HAP-1 (cell line): ENCODE measurements around the gene MAPKAPK5.

Source experiments
- DNase-seq, 2 experiments: peaks; one replicate each; pipeline ENCODE4 v3.0.0-alpha.2; 2016 to 2020; ENCODE audit warnings: low spot score in 2 of 2
- H3K27me3 ChIP-seq: fragments of 250-450 bp; sonication (Bioruptor Pico); 2 replicates; pipeline ENCODE4 v1.5.1; 2020; ENCODE audit warnings: low read depth, mild to moderate bottlenecking, moderate library complexity
- H3K36me3 ChIP-seq: fragments of 250-450 bp; sonication (Bioruptor Pico); replicated peaks from 2 replicates; pipeline ENCODE4 v1.5.1; 2020; ENCODE audit warnings: mild to moderate bottlenecking
- H3K4me1 ChIP-seq: fragments of 250-450 bp; sonication (Bioruptor Pico); 2 replicates; pipeline ENCODE4 v1.5.1; 2020; ENCODE audit warnings: mild to moderate bottlenecking
- H3K4me3 ChIP-seq: fragments of 250-450 bp; sonication (Bioruptor Pico); 2 replicates; pipeline ENCODE4 v1.5.1; 2020; ENCODE audit warnings: mild to moderate bottlenecking, moderate library complexity
- H3K9me3 ChIP-seq: fragments of 250-450 bp; sonication (Bioruptor Pico); 2 replicates; pipeline ENCODE4 v1.5.1; 2020; ENCODE audit warnings: mild to moderate bottlenecking, moderate library complexity
- in situ Hi-C: fragments of 300-500 bp; cut with MboI; formaldehyde crosslinking; loops from 3 replicates; pipeline ENCODE4 v1.14.3; 2020; ENCODE audit warnings: low sequenced_read_pairs, inconsistent platforms, mixed read lengths

Gene MAPKAPK5

DNA sequence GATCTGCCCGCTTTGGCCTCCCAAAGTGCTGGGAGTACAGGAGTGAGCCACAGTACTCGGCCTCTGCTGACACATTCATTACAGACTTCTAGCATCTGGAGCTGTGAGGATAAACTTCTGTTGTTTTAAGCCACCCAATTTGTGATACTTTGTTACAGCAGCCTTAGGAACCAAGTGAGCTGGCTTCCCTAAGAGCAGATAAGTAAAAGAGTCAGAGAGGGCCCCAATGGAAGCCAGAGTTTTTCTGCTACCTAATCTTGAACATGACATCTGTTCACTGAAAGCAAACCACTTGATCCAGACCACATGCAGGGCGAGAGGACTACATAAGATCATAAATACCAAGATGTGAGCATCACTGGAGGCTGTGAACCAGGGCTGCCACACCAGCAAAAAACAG, 3.7 kb upstream of the MAPKAPK5 start:
- in situ Hi-C loops = no loop called here
- Histone ChIP-seq H3K9me3 (no peaks in the 10 kb centered on the region), H3K36me3 (peaks cover 23% of the 10 kb centered on the region), H3K27me3 (no peaks in the 10 kb centered on the region), H3K4me3 (no peak overlapping the region), H3K4me1 (peaks cover 7% of the 10 kb centered on the region)
- DNase-seq = no peak

DNA sequence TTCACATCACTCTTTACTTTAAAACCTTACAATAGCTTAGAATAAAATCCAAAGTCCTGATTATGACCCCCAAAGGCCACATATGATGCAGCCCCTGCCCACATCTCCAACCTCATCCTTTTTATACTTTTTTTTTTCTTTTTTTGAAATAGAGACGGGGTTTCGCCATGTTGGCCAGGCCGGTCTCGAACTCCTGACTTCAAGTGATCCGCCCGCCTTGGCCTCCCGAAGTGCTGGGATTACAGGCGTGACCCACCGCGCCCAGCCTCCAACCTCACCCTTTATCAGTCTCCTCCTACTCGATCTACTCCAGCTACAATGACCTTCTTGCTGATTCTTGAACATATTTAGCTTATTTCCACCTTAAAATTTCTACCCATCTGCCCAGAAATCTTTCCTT, 1.2 kb upstream of the MAPKAPK5 start:
- Histone ChIP-seq H3K27me3 (no peaks in the 10 kb centered on the region), H3K4me1 (peaks cover 4% of the 10 kb centered on the region), H3K9me3 (no peaks in the 10 kb centered on the region), H3K36me3 (peaks cover 37% of the 10 kb centered on the region), H3K4me3 (peak overlapping the region; percentile 56)
- no peak for DNase-seq
- in situ Hi-C loops = no loop called here

DNA sequence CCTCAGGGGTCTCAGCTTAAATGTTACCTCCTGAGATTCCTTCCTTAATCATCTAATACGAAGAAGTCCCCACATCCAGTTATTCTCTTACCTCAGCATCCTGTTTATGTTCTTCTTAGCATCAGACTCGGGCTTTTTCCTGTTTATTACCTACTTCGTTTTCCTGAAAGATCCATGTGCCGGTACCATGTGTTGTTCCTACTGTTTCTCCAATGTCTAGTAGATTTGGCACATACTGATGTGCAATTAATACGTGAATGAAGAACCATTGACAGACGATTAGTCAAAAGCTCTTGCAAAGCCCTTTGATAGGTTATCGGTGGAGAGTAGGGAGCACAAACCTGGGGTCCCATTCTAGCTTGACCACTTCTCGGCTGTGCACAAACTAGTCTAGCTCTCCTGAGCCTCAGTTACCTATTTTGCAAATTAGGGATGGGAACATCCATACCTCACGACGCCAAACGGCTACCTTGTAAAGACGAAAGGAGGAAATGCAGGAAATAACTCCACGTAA, 735 bp upstream of the MAPKAPK5 start:
- peak overlapping the region; percentile 56 for H3K4me3 ChIP-seq

DNA sequence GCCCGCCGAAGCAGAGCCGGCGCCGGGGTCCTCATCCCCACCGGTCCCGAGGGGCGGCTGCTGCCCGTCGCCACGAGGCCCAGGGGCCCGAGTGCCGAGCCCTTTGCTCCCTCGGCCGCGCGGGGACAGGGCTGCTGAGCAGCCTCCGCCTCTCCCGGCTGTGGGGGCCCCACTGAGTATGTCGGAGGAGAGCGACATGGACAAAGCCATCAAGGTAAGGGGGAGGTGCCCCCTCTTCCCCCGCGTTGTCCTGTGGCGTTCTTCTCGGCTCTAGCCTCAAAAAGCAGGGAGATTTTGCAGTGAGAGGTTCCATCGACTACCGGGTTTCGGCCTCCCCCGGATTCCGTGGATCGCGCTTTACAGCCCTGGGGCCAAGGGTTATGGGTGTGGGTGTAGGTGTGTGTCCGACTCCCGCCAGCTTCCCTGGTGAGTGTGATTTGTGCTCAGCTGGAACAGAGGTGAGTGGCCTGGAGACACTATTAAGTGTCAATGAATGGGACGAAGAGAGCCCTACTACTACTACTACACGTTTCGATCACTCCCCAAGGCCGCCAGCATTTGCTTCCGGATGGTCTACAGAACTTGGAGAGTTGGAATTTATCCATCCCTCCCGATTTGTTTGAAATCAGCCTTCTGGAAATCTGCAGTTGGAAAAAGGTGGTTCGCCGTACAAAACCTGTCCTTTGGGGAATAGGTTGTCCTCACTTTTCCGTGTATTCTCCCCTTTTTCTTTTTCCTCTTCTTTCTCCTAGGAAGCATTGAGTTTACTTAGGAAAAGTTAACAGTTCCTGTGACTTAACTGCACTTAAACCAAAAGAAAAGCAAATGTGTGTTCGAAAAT, 748 bp downstream of the MAPKAPK5 start:
- in situ Hi-C loops = no loop called here
- H3K9me3 ChIP-seq = no peaks in the 10 kb centered on the region
- H3K36me3 ChIP-seq = peaks cover 40% of the 10 kb centered on the region
- H3K27me3 ChIP-seq = no peaks in the 10 kb centered on the region
- peak overlapping the region; percentile 56 for H3K4me3 ChIP-seq
- H3K4me1 ChIP-seq = peaks cover 4% of the 10 kb centered on the region
- peak in 1 of 2 experiments; percentile 36 for DNase-seq

More for the DNA sequence above, 735 bp upstream of the MAPKAPK5 start:
- no peaks in the 10 kb centered on the region for H3K27me3 ChIP-seq
- no peaks in the 10 kb centered on the region for H3K9me3 ChIP-seq
- in situ Hi-C loops = no loop called here
- H3K4me1 ChIP-seq = peaks cover 4% of the 10 kb centered on the region
- H3K36me3 ChIP-seq = peaks cover 37% of the 10 kb centered on the region
- DNase-seq = no peak

DNA sequence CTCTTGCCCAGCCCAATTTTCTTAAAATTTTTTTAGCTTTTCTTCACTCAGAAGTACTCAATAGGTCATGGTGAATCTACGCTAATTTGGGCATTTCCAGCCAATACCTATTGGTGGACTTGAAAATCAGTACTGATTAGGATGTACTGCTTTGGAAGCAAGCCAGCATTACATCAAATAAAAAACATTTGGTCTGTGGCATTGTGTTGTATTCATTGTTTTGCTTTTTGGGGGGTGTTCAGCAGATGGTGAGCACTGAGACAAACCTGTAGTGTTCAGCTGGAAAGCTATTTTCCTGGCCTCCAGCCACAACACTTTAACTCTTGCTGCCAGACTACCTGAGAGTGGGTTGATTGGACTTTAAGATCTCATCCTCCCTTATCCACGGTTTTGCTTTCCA, 4.0 kb downstream of the MAPKAPK5 start:
- H3K9me3 ChIP-seq = 0 out of 2 replicates have a peak, but pooled peaks cover 5% of the 10 kb centered on the region
- in situ Hi-C loops = no loop called here
- peaks cover 43% of the 10 kb centered on the region for H3K36me3 ChIP-seq
- no peak overlapping the region for H3K4me3 ChIP-seq
- H3K4me1 ChIP-seq = peaks cover 10% of the 10 kb centered on the region
- DNase-seq = no peak
- H3K27me3 ChIP-seq = no peaks in the 10 kb centered on the region

DNA sequence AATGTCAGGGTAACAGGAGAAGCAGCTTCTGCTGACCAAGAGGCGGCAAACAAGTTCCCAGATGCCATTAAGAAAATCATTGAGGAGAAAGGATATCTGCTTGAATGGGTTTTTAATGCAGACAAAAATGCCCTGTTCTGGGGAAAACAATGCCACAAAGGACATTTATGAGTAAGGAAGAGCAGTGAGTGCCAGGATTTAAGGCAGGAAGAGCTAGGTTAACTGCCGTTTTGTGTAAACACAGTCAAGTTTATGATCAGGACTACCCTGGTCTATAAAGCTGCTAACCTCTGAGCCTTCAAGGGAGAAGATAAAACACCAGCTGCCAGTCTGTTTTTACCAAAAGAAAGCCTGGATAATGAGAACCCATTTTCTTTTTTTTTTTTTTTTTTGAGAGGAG, 8.5 kb downstream of the MAPKAPK5 start:
- DNase-seq = no peak
- Histone ChIP-seq H3K4me1 (peaks cover 12% of the 10 kb centered on the region), H3K36me3 (peaks cover 20% of the 10 kb centered on the region), H3K4me3 (no peak overlapping the region), H3K27me3 (no peaks in the 10 kb centered on the region), H3K9me3 (peaks cover 5% of the 10 kb centered on the region; the same call in 1 of the 2 replicates)
- in situ Hi-C loops = no loop called here

DNA sequence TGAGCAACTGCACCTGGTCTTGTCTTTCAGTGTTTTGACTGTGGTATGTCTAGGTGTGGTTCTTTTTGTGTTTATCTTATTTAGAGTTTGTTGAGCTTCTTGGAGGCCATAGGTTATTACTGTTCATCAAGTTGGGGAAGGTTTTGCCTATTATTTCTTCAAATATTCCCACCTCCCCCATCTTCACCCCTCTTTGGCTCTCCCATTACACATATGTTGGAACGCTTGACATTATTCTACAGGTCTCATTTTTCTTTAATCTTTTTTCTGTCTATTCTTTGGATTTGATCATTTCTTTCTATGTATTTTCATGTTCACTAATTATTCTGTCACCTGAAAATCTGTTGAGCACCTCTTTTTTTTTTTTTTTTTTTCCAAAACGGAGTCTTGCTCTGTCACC, 16.2 kb downstream of the MAPKAPK5 start:
- no peak overlapping the region for H3K4me3 ChIP-seq
- no peaks in the 10 kb centered on the region for H3K4me1 ChIP-seq
- in situ Hi-C loops = no loop called here
- no peaks in the 10 kb centered on the region for H3K36me3 ChIP-seq
- no peaks in the 10 kb centered on the region for H3K27me3 ChIP-seq
- no peaks in the 10 kb centered on the region; the same call in 1 of the 2 replicates for H3K9me3 ChIP-seq
- DNase-seq = no peak

DNA sequence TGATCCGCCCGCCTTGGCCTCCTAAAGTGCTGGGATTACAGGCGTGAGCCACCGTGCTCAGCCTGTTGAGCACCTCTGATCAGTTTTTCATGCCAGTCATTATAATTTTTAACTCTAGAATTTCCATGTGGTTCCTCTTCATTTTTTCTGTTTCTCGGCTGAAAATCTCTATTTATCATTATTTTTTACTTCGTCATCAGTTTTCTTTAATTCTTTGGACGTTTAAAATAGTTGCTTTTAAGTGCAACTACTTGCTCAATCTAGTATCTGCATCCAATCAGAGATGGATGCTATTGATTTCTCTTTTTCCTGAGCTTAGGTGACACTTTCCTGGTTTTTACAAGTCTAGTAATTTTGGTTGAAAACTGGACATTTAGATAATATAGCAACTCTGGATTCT, 16.8 kb downstream of the MAPKAPK5 start:
- in situ Hi-C loops = no loop called here
- Histone ChIP-seq H3K4me1 (no peaks in the 10 kb centered on the region), H3K4me3 (no peak overlapping the region), H3K36me3 (no peaks in the 10 kb centered on the region), H3K9me3 (no peaks in the 10 kb centered on the region; the same call in 1 of the 2 replicates), H3K27me3 (no peaks in the 10 kb centered on the region)
- DNase-seq = no peak

DNA sequence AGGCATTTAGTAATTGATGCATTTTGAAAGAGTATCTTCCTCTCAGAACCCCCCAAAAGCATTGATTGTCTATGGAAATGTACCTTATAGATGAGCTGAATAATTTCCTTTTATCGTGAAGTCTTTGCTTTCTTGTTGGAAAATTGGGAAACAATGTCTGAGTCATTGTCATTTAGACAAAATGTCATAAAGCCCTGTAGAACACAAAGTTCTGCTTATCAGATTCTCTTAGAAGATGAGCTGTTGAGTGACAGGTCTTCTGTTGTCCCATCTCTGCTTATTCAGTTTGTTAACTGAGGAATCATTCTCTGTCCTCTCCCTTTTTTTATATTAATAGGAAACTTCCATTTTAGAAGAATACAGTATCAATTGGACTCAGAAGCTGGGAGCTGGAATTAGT, 22.9 kb downstream of the MAPKAPK5 start:
- Histone ChIP-seq H3K9me3 (no peaks in the 10 kb centered on the region), H3K4me3 (no peak overlapping the region), H3K27me3 (no peaks in the 10 kb centered on the region), H3K4me1 (peaks cover 27% of the 10 kb centered on the region), H3K36me3 (peaks cover 47% of the 10 kb centered on the region)
- no peak for DNase-seq
- in situ Hi-C loops = no loop called here

DNA sequence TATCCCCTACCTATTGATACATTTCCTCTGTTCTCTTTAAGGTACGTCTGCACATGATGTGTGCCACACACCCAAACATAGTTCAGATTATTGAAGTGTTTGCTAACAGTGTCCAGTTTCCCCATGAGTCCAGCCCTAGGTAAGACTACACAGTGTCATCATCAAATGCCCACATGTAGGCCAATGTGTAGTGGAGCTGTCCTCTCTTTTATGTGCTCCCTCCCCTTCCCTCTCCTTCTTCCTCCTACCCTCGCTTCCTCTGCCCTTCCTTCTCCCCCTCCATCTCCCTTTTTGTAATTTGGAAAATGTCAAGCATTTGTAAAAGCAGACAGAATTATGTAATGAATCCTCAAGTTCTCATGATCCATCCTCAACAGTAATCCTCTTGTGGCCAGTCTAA, 25.5 kb downstream of the MAPKAPK5 start:
- H3K9me3 ChIP-seq = no peaks in the 10 kb centered on the region
- peaks cover 73% of the 10 kb centered on the region for H3K36me3 ChIP-seq
- no peak overlapping the region for H3K4me3 ChIP-seq
- DNase-seq = no peak
- no peaks in the 10 kb centered on the region for H3K27me3 ChIP-seq
- in situ Hi-C loops = no loop called here
- H3K4me1 ChIP-seq = peaks cover 27% of the 10 kb centered on the region

DNA sequence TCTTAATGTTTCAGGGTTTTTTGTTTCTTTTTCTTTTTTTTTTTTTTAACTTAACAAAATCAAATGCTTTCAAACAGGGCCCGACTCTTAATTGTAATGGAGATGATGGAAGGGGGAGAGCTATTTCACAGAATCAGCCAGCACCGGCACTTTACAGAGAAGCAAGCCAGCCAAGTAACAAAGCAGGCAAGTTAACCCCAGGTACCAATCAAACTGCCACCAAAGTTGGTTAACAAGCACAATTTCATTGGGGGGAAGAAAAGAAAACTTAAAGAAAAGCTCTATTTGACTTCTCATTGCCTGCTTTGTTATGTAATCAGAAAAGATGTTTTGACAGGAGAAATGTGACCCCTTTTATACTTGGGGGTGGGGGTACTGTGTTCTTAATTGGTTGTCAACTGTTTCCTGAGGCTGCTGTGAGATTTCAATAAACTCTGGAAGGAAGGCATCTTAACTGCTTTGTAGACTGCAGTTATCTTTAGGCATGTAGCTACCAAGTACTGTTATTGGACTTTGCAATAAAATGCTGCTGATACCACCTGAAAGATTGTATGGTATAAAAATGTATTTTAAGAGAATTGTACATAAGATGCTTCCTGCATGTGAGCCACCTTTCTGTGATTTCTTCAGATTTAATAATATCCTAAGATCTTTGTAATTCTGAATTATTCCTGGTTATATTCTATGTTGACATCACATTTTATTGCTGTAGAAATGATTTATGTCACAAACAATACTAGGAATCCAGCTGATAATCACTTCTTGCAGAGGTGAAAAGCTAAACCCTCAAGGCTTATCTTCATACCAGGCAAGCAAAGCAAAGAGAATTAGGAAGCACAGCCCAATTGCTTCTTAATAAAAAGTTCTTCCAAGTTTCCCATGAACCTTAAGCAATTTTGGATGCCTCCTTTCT, 26.9 kb downstream of the MAPKAPK5 start:
- H3K4me1 ChIP-seq = peaks cover 27% of the 10 kb centered on the region
- H3K36me3 ChIP-seq = peaks cover 85% of the 10 kb centered on the region
- H3K9me3 ChIP-seq = no peaks in the 10 kb centered on the region
- in situ Hi-C loops = no loop called here
- H3K4me3 ChIP-seq = no peak overlapping the region
- DNase-seq = peak; percentile 47 to 65
- no peaks in the 10 kb centered on the region for H3K27me3 ChIP-seq

DNA sequence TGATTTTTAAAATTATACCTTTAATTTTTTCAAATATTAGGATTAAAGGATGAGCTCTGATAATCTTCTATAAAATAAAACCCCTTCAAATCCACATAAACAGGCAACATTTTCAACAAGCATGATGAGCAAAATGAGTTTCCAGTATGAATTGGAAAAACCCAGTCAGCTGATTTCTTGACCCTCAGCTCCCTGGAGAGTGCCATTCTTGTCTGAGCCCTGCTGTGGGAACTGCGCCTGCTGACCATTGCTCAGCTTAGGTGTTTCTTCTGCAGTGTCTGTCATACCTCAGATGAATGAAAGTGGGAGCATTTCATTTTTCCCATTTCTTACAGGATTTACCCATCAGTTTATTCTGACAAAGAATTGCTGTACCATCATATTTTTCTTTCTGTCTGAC, 27.6 kb downstream of the MAPKAPK5 start:
- peaks cover 85% of the 10 kb centered on the region for H3K36me3 ChIP-seq
- in situ Hi-C loops = no loop called here
- H3K4me1 ChIP-seq = peaks cover 27% of the 10 kb centered on the region
- H3K9me3 ChIP-seq = no peaks in the 10 kb centered on the region
- DNase-seq = no peak
- H3K27me3 ChIP-seq = no peaks in the 10 kb centered on the region
- H3K4me3 ChIP-seq = no peak overlapping the region

DNA sequence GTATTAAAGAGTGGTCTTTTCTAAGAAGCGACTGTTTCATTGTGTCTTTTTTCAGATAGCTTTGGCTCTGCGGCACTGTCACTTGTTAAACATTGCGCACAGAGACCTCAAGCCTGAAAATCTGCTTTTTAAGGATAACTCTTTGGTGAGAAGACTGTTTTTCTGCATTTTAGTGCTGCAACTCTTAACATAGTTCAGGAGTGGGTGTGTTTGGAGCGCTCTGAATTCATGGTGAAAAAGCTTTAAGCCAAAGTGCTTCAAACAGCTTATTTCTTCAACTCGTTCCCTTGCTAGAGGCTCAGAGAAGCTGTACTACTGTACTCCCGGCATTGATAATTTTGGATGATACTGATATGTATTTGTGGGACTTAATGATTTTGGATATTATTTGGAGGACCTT, 28.2 kb downstream of the MAPKAPK5 start:
- in situ Hi-C loops = no loop called here
- DNase-seq = no peak
- Histone ChIP-seq H3K9me3 (no peaks in the 10 kb centered on the region), H3K27me3 (no peaks in the 10 kb centered on the region), H3K4me3 (no peak overlapping the region), H3K4me1 (peaks cover 27% of the 10 kb centered on the region), H3K36me3 (peaks cover 79% of the 10 kb centered on the region)

DNA sequence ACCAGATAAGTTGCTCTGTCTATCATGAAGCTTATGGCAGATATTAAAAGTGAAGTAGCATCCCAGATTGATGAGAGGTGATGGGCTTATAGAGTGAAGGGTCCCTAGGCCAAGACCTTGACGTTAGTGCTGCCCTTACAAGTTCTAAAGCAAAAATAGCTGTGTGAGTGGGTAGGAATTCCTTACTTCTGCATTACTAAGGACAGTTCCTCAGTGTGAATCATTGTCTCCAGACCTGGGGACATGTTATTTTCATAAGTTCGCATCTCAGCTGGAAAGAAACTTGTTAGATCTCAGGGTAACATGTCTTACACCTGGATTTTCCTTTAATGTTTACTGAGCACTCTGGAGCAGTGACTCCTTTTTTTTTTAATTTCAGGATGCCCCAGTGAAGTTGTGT, 28.7 kb downstream of the MAPKAPK5 start:
- in situ Hi-C loops = no loop called here
- Histone ChIP-seq H3K4me1 (peaks cover 27% of the 10 kb centered on the region), H3K36me3 (peaks cover 81% of the 10 kb centered on the region), H3K9me3 (no peaks in the 10 kb centered on the region), H3K4me3 (no peak overlapping the region), H3K27me3 (no peaks in the 10 kb centered on the region)
- DNase-seq = no peak
